COLO668 (cell line): ENCODE measurements around the gene CDH4.

Source experiments
- DNase-seq: peaks from one replicate; lab custom pipeline; 2025; ENCODE audit not compliant: unreplicated experiment; lab: John Stamatoyannopoulos, UW

Gene CDH4

GRCh38 chr20:61299618-61300017, 47.6 kb downstream of the CDH4 start:
- no peak for DNase-seq

DNA sequence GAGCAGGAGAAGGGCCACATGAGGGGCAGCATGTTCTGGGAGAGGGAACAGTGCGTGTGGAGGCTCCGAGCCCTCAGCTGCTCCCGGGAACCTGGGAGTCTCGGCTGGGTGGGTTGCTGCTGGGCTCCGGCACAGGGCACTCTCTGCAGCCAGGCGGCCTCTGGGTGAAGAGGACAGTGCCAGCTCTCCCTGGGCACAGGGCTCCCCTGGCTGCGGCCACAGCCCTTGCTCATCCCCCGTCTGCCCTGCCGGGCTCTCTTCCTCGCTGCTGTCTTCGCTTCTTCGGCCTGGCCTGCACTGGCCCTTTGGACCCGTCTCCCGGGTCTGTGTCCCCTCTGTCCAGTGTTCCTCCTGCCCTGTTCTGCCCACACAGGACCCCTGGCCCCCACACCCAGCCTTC, 48.2 kb downstream of the CDH4 start:
- no peak for DNase-seq

- no peak for DNase-seq
These were observed 48.6 kb downstream of the CDH4 start for GRCh38 chr20:61300709-61301108.

DNA sequence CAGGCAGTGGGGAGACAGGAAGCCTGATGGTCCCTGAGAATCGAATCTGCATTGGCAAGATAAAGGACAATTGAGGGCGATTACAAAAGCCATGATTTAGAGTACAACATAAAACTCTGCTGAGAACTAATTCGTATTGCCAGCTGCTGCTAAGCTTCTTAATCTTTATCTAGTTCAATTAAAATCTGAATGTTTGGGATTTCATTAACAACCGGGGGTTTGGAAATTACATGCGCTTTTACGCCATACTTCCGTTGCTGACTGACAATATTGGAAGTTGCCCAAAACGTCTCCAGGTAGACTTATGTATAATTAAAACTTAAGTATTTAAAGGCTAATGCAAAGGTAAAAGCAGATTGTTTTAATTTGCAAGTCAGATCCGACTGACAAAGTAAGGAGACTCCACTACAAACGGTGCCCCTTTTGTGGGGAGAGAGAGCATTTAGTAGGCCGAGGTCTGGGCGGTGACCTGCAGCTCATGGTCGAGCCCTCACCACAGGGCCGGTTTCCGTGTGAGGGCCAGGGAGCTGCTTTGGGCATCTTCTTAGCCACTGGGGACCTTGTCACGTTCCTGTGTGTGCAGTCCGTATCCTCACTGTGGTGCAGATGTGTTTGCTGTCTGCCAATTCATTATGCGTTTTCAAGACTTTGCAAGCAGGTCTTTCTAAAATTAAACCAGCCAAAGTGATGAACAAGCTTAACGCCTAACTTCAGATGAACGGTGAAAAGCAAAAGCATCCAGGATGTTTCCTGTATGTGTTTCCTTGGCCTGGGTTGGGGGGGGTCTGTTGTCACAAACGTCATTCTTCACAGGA, 49.9 kb downstream of the CDH4 start:
- no peak for DNase-seq

DNA sequence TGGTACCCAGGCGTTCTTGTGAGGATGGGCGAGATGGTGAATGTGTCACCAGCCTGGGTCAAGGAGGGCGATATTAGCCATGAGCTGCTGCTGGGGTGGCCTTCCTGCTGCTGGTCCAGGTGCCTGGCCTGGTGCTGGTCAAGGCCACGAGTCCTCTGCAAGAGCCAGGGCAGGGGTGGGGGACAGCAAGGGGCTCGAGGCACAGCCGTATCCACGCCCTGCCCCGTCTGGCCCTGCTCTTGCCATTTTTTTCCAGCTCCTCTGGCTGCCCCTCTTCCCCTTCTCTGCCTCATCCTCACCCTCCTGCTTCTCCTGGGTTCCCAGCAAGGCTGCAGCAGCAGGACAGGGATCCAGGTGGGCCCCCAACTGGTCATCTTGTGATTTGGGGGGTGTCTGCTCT, 51.2 kb downstream of the CDH4 start:
- no peak for DNase-seq

DNA sequence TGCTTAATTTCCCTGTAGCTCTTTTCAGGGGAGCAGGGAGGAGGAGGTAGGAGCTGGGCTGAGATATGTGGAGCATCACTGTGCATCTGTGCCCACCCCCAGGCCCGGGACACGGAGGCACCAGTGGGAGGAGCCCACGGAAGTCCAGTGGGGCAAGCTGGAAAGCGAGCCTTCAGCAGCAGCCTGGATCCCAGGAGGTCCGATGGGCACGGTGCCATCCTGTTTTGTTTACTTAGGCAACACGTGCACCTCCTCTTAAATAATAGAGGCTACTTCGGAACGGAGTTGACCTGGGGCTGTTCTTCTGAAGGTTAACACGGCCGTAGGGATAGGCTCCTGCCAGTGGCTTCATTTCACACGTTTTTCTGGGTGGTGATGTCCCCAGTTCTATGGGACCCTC, 51.6 kb downstream of the CDH4 start:
- peak; percentile 4 for DNase-seq

DNA sequence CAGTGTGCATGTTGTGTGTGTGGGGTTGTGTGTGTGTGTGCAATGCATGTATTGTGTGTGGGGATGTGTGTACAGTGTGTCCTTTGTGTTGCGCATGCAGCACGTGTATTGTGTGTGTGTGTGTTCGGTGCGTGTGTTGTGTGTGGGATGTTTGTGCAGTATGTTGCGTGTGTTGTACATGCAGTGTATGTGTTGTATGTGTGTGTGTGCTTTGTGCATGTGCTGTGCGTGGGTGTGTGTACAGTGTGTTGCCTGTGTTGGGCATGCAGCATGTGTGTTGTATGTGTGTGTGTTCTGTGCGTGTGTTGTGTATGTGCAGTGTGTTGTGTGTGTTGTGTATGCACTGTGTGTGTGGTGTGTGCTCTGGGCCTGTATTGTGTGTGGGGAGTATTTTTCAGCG, 52.7 kb downstream of the CDH4 start:
- DNase-seq: no peak

GRCh38 chr20:61306937-61307475, 54.9 kb downstream of the CDH4 start:
- no peak for DNase-seq

DNA sequence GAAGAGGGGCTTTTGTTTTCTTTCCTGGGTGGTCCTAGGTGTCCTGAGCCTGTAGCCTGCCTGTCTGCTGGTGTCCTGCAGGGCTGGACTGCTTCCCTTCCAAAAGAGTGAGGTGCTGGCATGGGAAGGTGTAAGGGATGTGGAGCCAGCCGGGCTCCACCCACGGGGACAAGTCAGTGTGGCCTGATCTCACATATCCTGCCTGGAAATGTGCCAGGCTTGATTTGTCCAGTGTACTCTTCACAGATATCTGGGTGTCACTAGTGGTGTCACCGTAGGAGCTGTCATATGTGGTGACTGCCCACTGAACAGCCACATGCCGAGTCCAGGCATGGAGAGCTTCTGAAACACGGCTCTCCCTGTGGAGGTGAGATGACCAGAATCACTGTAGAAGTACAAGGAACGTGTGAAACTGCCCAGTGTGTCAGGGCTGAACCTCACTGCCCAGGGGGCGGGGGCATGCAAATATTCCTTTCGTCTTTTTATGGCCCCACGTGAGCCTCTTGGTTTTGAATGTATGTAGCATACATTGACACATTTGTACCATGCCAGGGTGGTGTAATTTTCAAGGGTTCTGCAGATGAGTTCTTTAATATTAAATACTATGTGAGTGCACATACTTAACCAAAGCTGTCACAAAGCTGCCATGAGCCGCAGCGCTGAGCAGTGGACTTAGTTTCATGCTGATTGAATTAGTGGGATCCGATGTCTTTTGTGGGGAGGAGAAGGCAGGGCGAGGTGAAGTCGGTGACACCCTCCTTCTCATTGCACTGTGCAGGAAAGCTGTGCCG, 55.8 kb downstream of the CDH4 start:
- DNase-seq: no peak

GRCh38 chr20:61308477-61308774, 56.4 kb downstream of the CDH4 start:
- DNase-seq: no peak

DNA sequence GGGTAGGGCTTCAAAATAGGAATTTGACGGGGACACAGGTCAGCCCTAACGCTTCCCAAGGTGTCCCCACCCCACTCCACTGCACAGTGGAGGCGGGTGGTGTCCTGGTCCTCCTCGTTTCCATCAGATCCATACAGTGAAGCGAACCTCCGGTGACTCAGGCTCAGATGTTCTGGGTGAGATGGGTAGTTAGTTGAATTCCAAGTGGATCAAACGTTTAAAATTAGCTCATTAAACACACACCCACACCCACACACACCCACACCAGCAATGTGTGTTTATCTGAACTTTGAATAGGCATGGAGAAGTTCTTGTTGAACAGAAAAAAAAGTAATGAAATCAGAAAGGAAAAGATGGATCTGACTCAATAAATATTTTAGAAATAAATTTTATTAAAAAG, 58.9 kb downstream of the CDH4 start:
- DNase-seq: no peak

DNA sequence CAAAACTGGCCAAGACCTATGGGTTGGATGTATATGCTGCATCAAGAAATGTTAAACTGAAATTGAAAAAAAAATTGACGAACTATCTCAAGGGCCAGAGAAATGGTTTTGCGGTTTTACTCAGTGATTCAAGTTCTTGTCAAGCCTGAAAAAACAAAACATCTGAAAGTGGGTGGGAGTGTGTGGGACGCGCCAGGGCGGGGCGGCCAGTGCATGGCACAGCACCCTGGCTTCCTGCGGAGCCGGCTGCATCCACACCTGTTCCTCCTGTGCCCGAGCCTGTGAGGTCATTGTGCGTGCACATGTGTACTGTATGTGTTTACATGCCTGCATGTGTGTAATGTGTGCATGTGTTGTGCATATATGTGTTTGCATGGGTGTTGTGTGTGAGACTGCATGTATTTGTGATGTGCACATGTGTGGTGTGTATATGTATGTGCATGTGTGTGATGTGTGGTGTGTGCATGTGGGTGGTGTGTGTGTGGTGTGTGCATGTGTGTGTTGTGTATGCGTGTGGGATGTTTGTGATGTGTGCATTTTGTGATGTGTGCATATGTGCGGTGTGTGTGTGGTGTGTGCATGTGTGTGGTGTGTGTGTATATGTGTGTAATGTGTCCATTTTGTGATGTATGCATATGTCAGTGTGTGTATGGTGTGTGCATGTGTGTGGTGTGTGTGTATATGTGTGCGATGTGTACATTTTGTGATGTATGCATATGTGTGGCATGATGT, 59.8 kb downstream of the CDH4 start:
- DNase-seq: no peak

DNA sequence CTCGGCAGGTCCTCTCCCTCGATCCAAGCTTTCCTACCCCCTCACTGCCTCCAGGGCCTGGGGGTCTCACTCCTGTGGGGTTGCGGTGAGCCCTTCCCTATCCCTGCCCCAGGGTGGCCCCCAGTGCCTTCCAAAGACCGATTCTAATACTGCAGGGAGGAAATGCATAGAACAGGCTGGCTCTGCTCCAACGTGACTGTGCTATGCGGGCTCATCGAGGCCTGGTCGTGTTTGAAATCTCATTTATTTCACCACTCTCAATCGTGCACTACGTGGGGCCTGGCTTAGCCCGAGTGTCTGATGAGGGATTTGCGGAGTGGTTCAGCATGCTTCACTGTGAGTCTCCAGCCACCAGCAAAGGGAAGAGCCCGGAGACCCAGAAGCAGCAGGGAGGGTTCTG, 60.9 kb downstream of the CDH4 start:
- no peak for DNase-seq

DNA sequence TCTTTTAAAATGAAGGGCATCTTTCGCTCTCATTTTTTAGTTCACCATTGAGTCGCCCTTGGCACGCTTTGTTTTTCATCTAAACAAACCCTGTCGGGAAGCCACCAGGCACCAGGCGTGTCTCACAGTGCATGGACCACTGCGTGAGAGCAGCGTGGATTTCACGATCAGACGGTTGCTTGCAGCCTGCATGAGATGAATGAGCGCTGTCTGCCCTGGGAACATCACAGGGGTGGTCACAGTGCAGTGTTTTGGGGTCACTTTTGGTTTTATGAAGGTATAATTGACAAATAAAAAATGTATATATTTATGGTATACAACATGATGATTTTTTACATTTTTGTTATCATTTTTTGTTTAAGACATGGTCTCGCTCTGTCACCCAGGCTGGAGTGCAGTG, 61.3 kb downstream of the CDH4 start:
- no peak for DNase-seq

- no peak for DNase-seq
These were observed 62.4 kb downstream of the CDH4 start for GRCh38 chr20:61314326-61315010.

DNA sequence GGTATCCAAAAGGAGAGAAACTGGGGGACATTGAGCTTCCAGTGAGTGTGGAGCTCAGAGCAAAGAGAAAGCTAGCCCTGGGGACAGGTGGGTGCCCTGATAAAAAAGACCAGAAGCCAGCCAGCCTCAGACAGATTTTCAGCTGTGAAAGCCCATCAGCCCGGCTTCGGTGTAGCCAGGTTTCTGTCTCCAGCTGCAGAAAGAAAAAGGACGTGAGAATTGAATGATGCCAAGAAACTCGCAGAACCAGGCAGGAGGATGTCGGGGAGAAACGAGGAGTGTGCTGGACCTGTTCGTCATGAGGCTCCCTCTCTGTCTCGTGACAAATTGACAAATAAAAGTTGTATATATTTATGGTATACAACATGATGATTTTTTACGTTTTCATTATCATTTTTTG, 63.3 kb downstream of the CDH4 start:
- DNase-seq: no peak

- DNase-seq: no peak
These were observed 64.3 kb downstream of the CDH4 start for GRCh38 chr20:61316346-61316745.

- DNase-seq: no peak
These were observed 66.0 kb downstream of the CDH4 start for GRCh38 chr20:61317966-61318530.

DNA sequence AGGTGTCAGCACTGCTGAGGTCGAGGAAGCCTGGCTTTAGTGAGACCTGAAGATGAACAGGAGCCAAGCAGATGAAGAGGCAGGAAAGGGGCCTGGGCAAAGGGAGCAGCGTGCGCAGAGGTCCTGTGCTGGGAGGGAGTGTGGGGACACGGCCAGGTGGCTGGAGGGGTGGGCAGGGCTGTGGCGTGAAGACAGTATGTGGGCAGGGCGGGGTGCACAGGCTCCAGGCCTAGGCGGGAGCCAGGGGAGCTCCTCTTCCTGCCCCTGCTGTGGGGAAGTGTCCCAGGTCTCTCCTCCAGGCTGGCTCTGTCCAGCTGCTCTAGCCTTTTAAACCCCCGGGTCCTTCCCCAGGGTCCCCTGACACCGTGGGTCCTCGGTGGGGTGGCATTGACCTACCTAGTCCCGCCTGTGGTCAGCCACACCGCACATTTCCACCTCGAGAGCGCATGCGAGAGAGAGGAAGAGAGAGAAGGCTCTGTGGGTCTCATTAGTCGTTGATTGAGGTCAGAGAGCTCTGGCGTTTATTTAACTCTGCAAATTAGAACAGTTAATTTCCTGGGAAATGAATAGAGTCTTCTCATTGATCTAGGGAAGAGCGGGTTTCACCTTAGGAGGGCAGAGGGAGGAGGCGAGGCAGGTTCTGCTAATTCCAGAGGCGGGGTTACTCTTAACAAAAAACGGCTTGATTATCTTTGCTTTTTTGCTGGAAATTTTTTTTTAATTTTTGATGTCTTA, 68.8 kb downstream of the CDH4 start:
- no peak for DNase-seq

GRCh38 chr20:61321481-61321880, 69.4 kb downstream of the CDH4 start:
- no peak for DNase-seq
